KMS-11 (cell line): ENCODE data around the gene OLIG1.

Experiments used
- H2AFZ ChIP-seq: fragments of 200-600 bp; sonication (generic); 2 replicates; pipeline ENCODE4 v1.6.1; 2016; ENCODE audit warnings: antibody characterized with exemption, mixed run types, low read depth
- H3K27ac ChIP-seq: fragments of 200-600 bp; sonication (generic); 2 replicates; pipeline ENCODE4 v1.6.1; 2016; ENCODE audit warnings: mild to moderate bottlenecking, mixed run types
- H3K27me3 ChIP-seq: fragments of 200-600 bp; sonication (generic); 2 replicates; pipeline ENCODE4 v1.6.1; 2017; ENCODE audit warnings: mild to moderate bottlenecking, low read depth, mixed run types, moderate library complexity; ENCODE audit not compliant: insufficient read depth
- H3K36me3 ChIP-seq: fragments of 200-600 bp; sonication (generic); 2 replicates; pipeline ENCODE4 v1.6.1; 2017; ENCODE audit warnings: mild to moderate bottlenecking, mixed run types; ENCODE audit not compliant: insufficient read depth
- H3K4me1 ChIP-seq: fragments of 200-600 bp; sonication (generic); 2 replicates; pipeline ENCODE4 v1.6.1; 2016; ENCODE audit warnings: mild to moderate bottlenecking, low read depth, mixed run types; ENCODE audit not compliant: poor library complexity, severe bottlenecking
- H3K4me2 ChIP-seq: fragments of 200-600 bp; sonication (generic); 2 replicates; pipeline ENCODE4 v1.7.0; 2016; ENCODE audit warnings: mild to moderate bottlenecking, mixed run types
- H3K4me3 ChIP-seq: fragments of 200-600 bp; sonication (generic); IDR thresholded peaks from 2 replicates; pipeline ENCODE4 v1.6.1; 2017; ENCODE audit warnings: low read depth, low read length, mixed read lengths; ENCODE audit not compliant: insufficient read depth
- H3K79me2 ChIP-seq: fragments of 200-600 bp; sonication (generic); 2 replicates; pipeline ENCODE4 v1.6.1; 2016; ENCODE audit warnings: low read depth, mixed run types; ENCODE audit not compliant: insufficient read depth
- H3K9ac ChIP-seq: fragments of 200-600 bp; sonication (generic); 2 replicates; pipeline ENCODE4 v1.6.1; 2016; ENCODE audit warnings: mild to moderate bottlenecking, mixed run types
- H4K20me1 ChIP-seq: fragments of 200-600 bp; sonication (generic); 2 replicates; pipeline ENCODE4 v1.6.1; 2016; ENCODE audit warnings: mild to moderate bottlenecking, mixed run types; ENCODE audit not compliant: insufficient read depth
- TF ChIP-seq, protein P1 (sequence below): fragments of 200-600 bp; sonication (generic); conservative IDR thresholded peaks from 2 replicates; pipeline ENCODE4 v1.6.1; 2017; ENCODE audit warnings: low read depth, mild to moderate bottlenecking, antibody characterized with exemption, low read length, moderate library complexity, mixed read lengths

The OLIG1 gene

DNA sequence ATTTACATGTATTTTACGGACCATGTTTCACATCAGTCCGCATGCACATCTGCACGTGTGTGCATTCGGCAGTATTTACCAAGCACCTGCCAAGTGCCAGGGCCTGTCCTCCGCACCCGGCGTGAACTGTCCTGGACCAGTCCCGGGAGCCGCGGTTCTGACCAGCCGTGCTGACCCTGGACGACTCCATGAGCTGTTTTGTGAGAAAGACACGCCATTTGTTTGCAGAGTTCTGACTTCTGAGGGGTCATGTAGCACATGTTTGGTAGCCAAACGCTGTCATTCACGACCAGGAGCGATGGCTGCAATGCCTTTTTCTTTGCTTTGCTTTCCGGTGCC, 47.5 kb upstream of the OLIG1 start:
- H3K4me1 ChIP-seq: no peaks in the 10 kb centered on the region
- H3K4me2 ChIP-seq: no peak overlapping the region
- H4K20me1 ChIP-seq: no peaks in the 10 kb centered on the region
- no peak overlapping the region for H2AFZ ChIP-seq
- H3K9ac ChIP-seq: no peak overlapping the region
- TF ChIP-seq, protein P1, sequence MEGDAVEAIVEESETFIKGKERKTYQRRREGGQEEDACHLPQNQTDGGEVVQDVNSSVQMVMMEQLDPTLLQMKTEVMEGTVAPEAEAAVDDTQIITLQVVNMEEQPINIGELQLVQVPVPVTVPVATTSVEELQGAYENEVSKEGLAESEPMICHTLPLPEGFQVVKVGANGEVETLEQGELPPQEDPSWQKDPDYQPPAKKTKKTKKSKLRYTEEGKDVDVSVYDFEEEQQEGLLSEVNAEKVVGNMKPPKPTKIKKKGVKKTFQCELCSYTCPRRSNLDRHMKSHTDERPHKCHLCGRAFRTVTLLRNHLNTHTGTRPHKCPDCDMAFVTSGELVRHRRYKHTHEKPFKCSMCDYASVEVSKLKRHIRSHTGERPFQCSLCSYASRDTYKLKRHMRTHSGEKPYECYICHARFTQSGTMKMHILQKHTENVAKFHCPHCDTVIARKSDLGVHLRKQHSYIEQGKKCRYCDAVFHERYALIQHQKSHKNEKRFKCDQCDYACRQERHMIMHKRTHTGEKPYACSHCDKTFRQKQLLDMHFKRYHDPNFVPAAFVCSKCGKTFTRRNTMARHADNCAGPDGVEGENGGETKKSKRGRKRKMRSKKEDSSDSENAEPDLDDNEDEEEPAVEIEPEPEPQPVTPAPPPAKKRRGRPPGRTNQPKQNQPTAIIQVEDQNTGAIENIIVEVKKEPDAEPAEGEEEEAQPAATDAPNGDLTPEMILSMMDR: no peak
- no peaks in the 10 kb centered on the region for H3K27me3 ChIP-seq
- H3K27ac ChIP-seq: no peak overlapping the region
- H3K36me3 ChIP-seq: no peaks in the 10 kb centered on the region
- H3K4me3 ChIP-seq: no peak overlapping the region
- H3K79me2 ChIP-seq: no peaks in the 10 kb centered on the region

DNA sequence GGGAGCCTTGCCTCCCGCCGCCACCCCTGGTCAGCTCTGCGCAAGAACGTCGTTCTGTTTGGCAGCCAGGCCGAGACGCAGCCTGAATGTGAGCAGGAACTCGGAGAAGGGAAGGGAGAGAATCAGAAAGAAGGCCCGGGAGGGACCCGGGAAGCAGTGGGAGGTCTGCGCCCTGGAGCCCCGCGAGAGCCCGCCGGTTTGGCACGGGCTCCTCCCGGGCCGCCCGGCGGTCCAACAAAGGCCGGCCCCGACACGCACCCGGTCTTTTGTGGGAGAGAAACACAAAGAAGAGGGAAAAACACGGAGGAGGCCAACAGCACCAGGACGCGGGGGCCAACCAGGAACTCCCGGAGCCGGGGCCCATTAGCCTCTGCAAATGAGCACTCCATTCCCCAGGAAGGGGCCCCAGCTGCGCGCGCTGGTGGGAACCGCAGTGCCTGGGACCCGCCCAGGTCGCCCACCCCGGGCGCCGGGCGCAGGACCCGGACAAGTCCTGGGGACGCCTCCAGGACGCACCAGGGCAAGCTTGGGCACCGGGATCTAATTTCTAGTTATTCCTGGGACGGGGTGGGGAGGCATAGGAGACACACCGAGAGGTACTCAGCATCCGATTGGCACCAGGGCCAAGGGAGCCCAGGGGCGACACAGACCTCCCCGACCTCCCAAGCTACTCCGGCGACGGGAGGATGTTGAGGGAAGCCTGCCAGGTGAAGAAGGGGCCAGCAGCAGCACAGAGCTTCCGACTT, 46.9 kb upstream of the OLIG1 start:
- Histone ChIP-seq H3K27me3 (no peaks in the 10 kb centered on the region), H3K4me3 (no peak overlapping the region), H3K79me2 (no peaks in the 10 kb centered on the region), H3K27ac (no peak overlapping the region), H3K36me3 (no peaks in the 10 kb centered on the region), H2AFZ (no peak overlapping the region), H4K20me1 (no peaks in the 10 kb centered on the region), H3K9ac (no peak overlapping the region), H3K4me1 (no peaks in the 10 kb centered on the region), H3K4me2 (no peak overlapping the region)
- TF ChIP-seq, protein P1: no peak

DNA sequence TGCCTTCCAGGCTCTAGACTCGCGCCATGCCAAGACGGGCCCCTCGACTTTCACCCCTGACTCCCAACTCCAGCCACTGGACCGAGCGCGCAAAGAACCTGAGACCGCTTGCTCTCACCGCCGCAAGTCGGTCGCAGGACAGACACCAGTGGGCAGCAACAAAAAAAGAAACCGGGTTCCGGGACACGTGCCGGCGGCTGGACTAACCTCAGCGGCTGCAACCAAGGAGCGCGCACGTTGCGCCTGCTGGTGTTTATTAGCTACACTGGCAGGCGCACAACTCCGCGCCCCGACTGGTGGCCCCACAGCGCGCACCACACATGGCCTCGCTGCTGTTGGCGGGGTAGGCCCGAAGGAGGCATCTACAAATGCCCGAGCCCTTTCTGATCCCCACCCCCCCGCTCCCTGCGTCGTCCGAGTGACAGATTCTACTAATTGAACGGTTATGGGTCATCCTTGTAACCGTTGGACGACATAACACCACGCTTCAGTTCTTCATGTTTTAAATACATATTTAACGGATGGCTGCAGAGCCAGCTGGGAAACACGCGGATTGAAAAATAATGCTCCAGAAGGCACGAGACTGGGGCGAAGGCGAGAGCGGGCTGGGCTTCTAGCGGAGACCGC, 46.3 kb upstream of the OLIG1 start:
- no peak overlapping the region for H2AFZ ChIP-seq
- no peak overlapping the region for H3K27ac ChIP-seq
- no peaks in the 10 kb centered on the region for H3K36me3 ChIP-seq
- H3K79me2 ChIP-seq: no peaks in the 10 kb centered on the region
- no peaks in the 10 kb centered on the region for H3K4me1 ChIP-seq
- H3K4me3 ChIP-seq: no peak overlapping the region
- H3K27me3 ChIP-seq: no peaks in the 10 kb centered on the region
- H4K20me1 ChIP-seq: no peaks in the 10 kb centered on the region
- H3K4me2 ChIP-seq: no peak overlapping the region
- TF ChIP-seq, protein P1: no peak
- no peak overlapping the region for H3K9ac ChIP-seq

DNA sequence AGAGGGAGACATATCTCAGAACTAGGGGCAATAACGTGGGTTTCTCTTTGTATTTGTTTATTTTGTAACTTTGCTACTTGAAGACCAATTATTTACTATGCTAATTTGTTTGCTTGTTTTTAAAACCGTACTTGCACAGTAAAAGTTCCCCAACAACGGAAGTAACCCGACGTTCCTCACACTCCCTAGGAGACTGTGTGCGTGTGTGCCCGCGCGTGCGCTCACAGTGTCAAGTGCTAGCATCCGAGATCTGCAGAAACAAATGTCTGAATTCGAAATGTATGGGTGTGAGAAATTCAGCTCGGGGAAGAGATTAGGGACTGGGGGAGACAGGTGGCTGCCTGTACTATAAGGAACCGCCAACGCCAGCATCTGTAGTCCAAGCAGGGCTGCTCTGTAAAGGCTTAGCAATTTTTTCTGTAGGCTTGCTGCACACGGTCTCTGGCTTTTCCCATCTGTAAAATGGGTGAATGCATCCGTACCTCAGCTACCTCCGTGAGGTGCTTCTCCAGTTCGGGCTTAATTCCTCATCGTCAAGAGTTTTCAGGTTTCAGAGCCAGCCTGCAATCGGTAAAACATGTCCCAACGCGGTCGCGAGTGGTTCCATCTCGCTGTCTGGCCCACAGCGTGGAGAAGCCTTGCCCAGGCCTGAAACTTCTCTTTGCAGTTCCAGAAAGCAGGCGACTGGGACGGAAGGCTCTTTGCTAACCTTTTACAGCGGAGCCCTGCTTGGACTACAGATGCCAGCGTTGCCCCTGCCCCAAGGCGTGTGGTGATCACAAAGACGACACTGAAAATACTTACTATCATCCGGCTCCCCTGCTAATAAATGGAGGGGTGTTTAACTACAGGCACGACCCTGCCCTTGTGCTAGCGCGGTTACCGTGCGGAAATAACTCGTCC, 45.5 kb upstream of the OLIG1 start:
- no peak overlapping the region for H2AFZ ChIP-seq
- H3K79me2 ChIP-seq: no peaks in the 10 kb centered on the region

More for the DNA sequence above, 45.5 kb upstream of the OLIG1 start:
- Histone ChIP-seq H4K20me1 (no peaks in the 10 kb centered on the region), H3K27ac (no peak overlapping the region), H3K27me3 (no peaks in the 10 kb centered on the region), H3K4me1 (no peaks in the 10 kb centered on the region), H3K4me2 (no peak overlapping the region), H3K36me3 (no peaks in the 10 kb centered on the region), H3K4me3 (no peak overlapping the region), H3K9ac (no peak overlapping the region)
- TF ChIP-seq, protein P1: no peak
